ENCODE results near the gene CIPC.

The CIPC gene

GRCh38 chr14:77082356-77082755 is 15.7 kb upstream of the CIPC start:
- Mint-ChIP-seq H3K36me3 (ENCODE audit: low read depth) (no peaks in the 10 kb centered on the region), H3K27me3 (ENCODE audit: low read depth) (peaks cover 4% of the 10 kb centered on the region), H3K4me3 (no peak overlapping the region), H3K27ac (no peak overlapping the region), H3K9me3 (peaks cover 10% of the 10 kb centered on the region), H3K4me1 (peaks cover 22% of the 10 kb centered on the region)
- no peak for TF ChIP-seq CTCF (IDR thresholded peaks at IDR 0.05; ENCODE audit: unreplicated experiment in 3 of 3)

GRCh38 chr14:77083082-77083481 is 15.0 kb upstream of the CIPC start:
- peaks cover 10% of the 10 kb centered on the region for H3K9me3 Mint-ChIP-seq
- H3K4me3 Mint-ChIP-seq: no peak overlapping the region
- peak overlapping the region in 1 of 3 experiments; percentile 3 for H3K27ac Mint-ChIP-seq
- peaks cover 26% of the 10 kb centered on the region for H3K4me1 Mint-ChIP-seq
- no peak for TF ChIP-seq CTCF (IDR thresholded peaks at IDR 0.05; ENCODE audit: unreplicated experiment in 3 of 3)
- H3K36me3 Mint-ChIP-seq (ENCODE audit: low read depth): no peaks in the 10 kb centered on the region
- H3K27me3 Mint-ChIP-seq (ENCODE audit: low read depth): peaks cover 4% of the 10 kb centered on the region

- peaks cover 10% of the 10 kb centered on the region for H3K9me3 Mint-ChIP-seq
- no peak overlapping the region for H3K4me3 Mint-ChIP-seq
- H3K27me3 Mint-ChIP-seq (ENCODE audit: low read depth): peaks cover 7% of the 10 kb centered on the region
- H3K36me3 Mint-ChIP-seq (ENCODE audit: low read depth): no peaks in the 10 kb centered on the region
- H3K27ac Mint-ChIP-seq: peak overlapping the region in 1 of 3 experiments; percentile 76
- peaks cover 31% of the 10 kb centered on the region for H3K4me1 Mint-ChIP-seq
- TF ChIP-seq CTCF (IDR thresholded peaks at IDR 0.05; ENCODE audit: unreplicated experiment in 3 of 3): no peak
These were observed 13.1 kb upstream of the CIPC start for GRCh38 chr14:77084985-77085384.

- no peak overlapping the region for H3K4me3 Mint-ChIP-seq
These were observed 12.5 kb upstream of the CIPC start for GRCh38 chr14:77085538-77085937.

GRCh38 chr14:77086017-77086727 is 11.9 kb upstream of the CIPC start:
- Mint-ChIP-seq H3K36me3 (ENCODE audit: low read depth) (no peaks in the 10 kb centered on the region), H3K27ac (peak overlapping the region in 2 of 3 experiments; percentile 26 to 79), H3K4me3 (no peak overlapping the region), H3K27me3 (ENCODE audit: low read depth) (peaks cover 7% of the 10 kb centered on the region), H3K9me3 (peaks cover 7% of the 10 kb centered on the region), H3K4me1 (peaks cover 31% of the 10 kb centered on the region)
- no peak for TF ChIP-seq CTCF (IDR thresholded peaks at IDR 0.05; ENCODE audit: unreplicated experiment in 3 of 3)

More at GRCh38 chr14:77085538-77085937, 12.5 kb upstream of the CIPC start:
- Mint-ChIP-seq H3K27ac (peak overlapping the region in 1 of 3 experiments; percentile 76), H3K27me3 (ENCODE audit: low read depth) (peaks cover 7% of the 10 kb centered on the region), H3K4me1 (peaks cover 31% of the 10 kb centered on the region), H3K9me3 (peaks cover 7% of the 10 kb centered on the region), H3K36me3 (ENCODE audit: low read depth) (no peaks in the 10 kb centered on the region)
- TF ChIP-seq CTCF (IDR thresholded peaks at IDR 0.05; ENCODE audit: unreplicated experiment in 3 of 3): no peak

GRCh38 chr14:77086951-77087350 is 11.1 kb upstream of the CIPC start:
- H3K27ac Mint-ChIP-seq: peak overlapping the region in 1 of 3 experiments; percentile 79
- H3K36me3 Mint-ChIP-seq (ENCODE audit: low read depth): no peaks in the 10 kb centered on the region
- H3K27me3 Mint-ChIP-seq (ENCODE audit: low read depth): peaks cover 7% of the 10 kb centered on the region
- no peak overlapping the region for H3K4me3 Mint-ChIP-seq
- no peak for TF ChIP-seq CTCF (IDR thresholded peaks at IDR 0.05; ENCODE audit: unreplicated experiment in 3 of 3)
- peaks cover 31% of the 10 kb centered on the region for H3K4me1 Mint-ChIP-seq
- H3K9me3 Mint-ChIP-seq: peaks cover 11% of the 10 kb centered on the region
